H1 (cell line): Measurements from ENCODE around the gene RASSF5. TPM values are rescaled to one million over a fixed set of nuclear protein-coding genes. Genes with fewer than 3 reads are reported as not detected.

ENCODE experiments used
- CEBPB ChIP-seq: IDR thresholded peaks from 2 replicates; pipeline ENCODE4 v1.6.1; 2012; ENCODE audit warnings: low read depth, low read length
- CHD7 ChIP-seq: fragments of 300-600 bp; sonication (generic); IDR thresholded peaks from 2 replicates; pipeline ENCODE4 v1.7.1; 2012; ENCODE audit warnings: low read length, moderate library complexity, mild to moderate bottlenecking, inconsistent platforms; ENCODE audit not compliant: insufficient replicate concordance
- EZH2 ChIP-seq: fragments of 200-600 bp; sonication (generic); IDR thresholded peaks from 2 replicates; pipeline ENCODE4 v1.7.1; 2012; ENCODE audit warnings: low read depth, mild to moderate bottlenecking, moderate library complexity, low read length, inconsistent platforms; ENCODE audit not compliant: severe bottlenecking
- GTF2F1 ChIP-seq: IDR thresholded peaks from 2 replicates; pipeline ENCODE4 v1.6.1; 2012; ENCODE audit warnings: low read depth, low read length, improper control_type of control experiment, borderline replicate concordance
- RNF2 ChIP-seq: fragments of 200-900, 300-1000 bp; sonication (generic); IDR thresholded peaks from 2 replicates; pipeline ENCODE4 v1.7.1; 2016; ENCODE audit warnings: borderline replicate concordance, low read depth, mild to moderate bottlenecking, antibody characterized with exemption, low read length; ENCODE audit not compliant: poor library complexity, severe bottlenecking; ENCODE audit errors: missing control alignments
- RXRA ChIP-seq: IDR thresholded peaks from 2 replicates; pipeline ENCODE4 v1.6.1; 2011; ENCODE audit warnings: low read depth, mild to moderate bottlenecking, low read length, moderate library complexity; ENCODE audit not compliant: insufficient read depth
- SAP30 ChIP-seq: fragments of 300-600 bp; sonication (generic); IDR thresholded peaks from 2 replicates; pipeline ENCODE4 v1.7.1; 2012; ENCODE audit warnings: low read length, moderate library complexity, mild to moderate bottlenecking, inconsistent platforms; ENCODE audit not compliant: insufficient read depth, insufficient replicate concordance
- USF2 ChIP-seq: IDR thresholded peaks from 2 replicates; pipeline ENCODE4 v1.6.1; 2011; ENCODE audit warnings: low read length, improper control_type of control experiment
- polyA plus RNA-seq, 7 experiments: library from polyadenylated mRNA; depleted of rRNA in 3 of 7; stranded (reverse) in 5 of 7; unstranded in 2 of 7; fragments of >200 nt in 5 of 7; fragments of 200-250 nt in 2 of 7; gene quantifications; 1 replicate in 5 of 7; 2 replicates in 1 of 7; 4 replicates in 1 of 7; pipeline versions ENCODE4 v1.2.1 to v1.2.3, GENCODE V29; 2011 to 2013; ENCODE audit warnings: missing spikeins in 2 of 7, mixed read lengths in 2 of 7
- total RNA-seq: library from RNA; stranded (reverse); fragmentation: NEBNext Ultra II Directional; extraction: Animal tissue kit (Norgen Biotek cat#: 25700); gene quantifications from 2 replicates; pipeline ENCODE4 v1.2.1, GENCODE V29; 2021

Gene RASSF5
- total and polyA plus RNA-seq, 2 of the 8 experiments (the other 6 are each of a cell fraction or from before 2014, with no cell fraction given): 0.82 to 1.8 TPM

DNA sequence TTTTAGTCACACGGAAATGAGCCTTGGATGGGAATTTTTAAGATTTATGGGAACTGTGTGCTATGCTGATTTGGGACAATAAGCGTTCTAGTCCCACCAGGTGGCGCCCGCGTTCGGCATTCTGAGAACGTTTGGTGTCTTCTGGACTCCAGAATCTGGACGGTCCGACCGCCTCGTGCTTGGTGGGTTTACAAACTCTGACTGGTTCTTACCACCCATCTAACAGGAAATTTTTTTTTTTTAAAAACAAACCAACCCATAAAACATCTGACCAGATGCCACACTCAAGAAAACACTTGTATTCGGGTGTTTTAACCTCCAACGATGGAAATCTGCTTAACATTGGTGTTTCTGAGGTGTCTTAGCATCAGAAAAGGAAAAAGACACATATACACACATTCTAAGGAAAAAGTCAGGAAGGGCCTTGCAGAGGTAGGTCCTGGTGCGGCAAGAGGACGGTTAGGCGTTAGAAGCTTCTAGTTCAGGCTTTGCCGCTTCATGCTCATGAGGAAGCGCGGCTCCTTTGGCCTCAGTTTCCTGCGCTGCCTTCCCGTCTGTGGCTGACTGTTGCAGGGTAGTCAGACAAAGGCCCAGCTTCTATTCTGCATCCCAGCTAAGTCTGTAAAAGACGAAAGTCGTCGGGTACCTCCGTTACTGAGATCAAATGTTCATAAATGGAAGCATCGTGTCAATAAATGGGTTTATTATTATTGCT, 127.2 kb downstream of the RASSF5 start (continued):
- TF ChIP-seq CHD7 (no peak), RNF2 (no peak), CEBPB (no peak), EZH2 (no peak), SAP30 (no peak), USF2 (no peak), GTF2F1 (no peak), RXRA (no peak)
